GM19397 (cell line): ENCODE data around the gene SFT2D1.
A peak's percentile ranks its signal among the peaks of the same experiment; 100 is the strongest.

Experiments used
- ATAC-seq: cut with Tn5 transposase; IDR thresholded peaks from one replicate; pipeline ENCODE4 v1.9.1; 2021; ENCODE audit warnings: mild to moderate bottlenecking, moderate library complexity; ENCODE audit not compliant: unreplicated experiment

SFT2D1 gene

DNA sequence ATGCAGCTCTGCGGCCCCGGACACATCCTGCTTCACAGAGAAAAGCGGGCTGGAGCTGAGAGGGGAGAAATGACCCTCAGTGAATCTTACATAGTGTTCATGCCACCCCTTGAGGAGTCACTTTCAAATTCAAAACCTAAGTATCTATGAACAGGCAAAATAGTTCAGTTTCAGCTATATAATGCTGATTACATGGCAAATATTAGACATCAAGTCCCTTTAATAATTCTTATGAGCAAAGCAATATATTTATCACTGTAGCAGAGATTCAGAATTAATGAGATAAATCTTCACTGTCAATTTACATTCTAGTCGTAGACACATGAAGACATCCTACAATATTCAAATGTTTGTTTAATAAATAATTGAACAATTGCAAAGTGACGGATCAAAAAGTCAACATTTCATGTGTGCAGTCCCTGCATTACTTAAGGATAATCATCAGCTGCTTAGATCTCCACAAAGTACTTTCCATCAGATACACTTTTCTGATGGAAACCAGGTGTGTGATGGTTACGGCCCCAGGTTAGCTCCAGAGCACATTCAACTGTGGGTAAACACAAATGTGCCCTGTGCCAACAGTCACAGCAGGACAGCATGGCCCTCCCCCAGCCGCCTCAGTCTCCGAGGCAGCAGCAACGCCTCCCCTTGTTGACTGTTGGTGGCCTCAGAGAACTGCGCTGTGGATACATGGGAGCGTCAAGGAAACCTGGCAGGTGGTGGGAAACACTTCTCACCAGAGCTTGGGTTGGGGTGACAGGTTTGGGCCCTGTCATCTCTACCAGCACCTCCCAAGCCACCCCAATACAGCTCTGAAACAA lies 33.4 kb downstream of the SFT2D1 start:
- ATAC-seq: no peak

DNA sequence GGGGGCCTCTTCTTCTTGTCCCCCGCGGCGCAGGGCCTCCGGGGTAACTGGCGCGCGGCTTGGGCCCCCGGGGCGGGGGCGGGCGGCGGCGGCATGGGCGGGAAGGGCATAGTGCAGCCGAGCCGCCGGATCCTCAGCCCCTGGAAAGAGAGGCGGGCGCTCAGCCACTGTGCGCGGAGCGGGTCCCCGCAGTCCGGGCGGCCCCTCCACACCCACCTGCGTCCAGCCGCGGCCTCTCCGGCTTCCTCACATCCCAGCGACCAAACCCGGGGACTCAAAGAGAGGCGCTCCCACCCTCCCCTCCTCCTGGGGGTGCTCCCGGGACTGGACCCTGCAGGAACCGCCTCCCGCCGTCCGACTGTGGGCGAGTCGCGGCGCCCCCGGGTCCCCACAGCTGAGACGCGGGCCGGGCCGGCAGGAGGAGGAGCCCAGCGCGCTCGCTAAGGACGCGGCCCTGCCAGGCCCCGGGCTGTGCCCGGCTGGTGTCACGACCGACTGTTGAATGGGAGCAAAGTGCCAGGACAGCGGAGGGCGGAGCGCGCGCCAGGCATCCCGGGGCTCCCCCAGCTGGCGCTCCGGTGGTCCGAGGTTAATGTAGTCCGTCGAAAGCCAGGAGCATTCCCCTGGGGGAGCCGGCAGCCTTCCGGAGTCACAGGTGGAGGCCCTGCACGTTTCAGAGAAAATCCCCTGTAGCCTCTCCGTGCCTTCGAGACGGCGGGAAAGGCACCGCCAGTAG lies 34.1 kb downstream of the SFT2D1 start, which contains the start of gene PRR18:
Gene PRR18 (minus strand): TSS at position 360 of the 736 bp plus-strand sequence. CDS start 250 bp downstream, at position 110.
- ATAC-seq: no peak

DNA sequence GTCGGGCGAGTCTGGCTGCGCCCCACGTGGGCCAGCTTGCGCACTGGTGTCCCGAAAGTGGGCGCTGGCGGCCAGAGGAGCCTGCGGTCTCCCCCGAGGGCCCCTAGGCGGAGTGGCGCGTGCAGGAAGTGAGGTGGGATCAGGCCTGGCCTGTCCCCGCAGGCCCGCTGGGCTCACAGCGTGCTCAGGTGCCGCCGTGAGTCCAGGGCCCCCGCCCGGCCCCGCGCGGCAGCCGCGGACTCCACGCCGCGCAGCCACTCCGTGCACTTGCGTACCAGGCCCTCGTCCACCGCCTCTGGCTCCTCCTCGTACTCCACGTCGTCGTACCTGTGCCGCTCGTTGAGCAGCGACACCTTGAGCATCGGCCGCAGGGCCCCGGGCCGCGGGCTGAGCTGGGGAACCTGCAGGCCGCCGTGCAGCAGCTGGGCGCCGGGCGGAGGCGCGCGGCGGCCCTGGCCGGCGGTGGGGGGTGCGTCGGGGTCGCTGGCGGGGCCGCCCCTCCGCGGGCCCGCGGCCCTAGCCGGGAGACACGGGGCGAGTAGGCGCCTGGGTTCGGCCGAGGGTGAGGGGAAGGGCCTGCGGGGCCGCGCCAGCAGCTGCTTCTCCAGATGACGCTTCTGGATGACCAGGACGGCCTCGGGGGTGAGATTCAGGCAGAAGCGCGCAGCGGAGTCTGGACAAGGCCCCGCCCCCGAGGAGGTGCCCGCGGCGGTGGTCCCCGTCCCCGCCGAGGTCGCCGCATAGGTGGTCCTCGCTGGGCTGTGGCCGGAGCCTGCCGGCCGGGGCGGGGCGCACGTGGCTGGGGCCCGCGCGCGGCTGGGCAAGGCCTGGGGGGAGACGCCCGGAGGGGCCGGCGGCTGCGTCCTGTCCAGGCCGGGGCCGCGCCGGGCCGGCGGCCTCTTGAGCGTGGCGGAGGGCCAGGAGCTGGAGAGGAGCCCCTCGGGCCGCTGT lies 35.0 kb downstream of the SFT2D1 start:
- no peak for ATAC-seq

- ATAC-seq: no peak
Measured at GRCh38 chr6:166306378-166307081, 35.8 kb downstream of the SFT2D1 start.

DNA sequence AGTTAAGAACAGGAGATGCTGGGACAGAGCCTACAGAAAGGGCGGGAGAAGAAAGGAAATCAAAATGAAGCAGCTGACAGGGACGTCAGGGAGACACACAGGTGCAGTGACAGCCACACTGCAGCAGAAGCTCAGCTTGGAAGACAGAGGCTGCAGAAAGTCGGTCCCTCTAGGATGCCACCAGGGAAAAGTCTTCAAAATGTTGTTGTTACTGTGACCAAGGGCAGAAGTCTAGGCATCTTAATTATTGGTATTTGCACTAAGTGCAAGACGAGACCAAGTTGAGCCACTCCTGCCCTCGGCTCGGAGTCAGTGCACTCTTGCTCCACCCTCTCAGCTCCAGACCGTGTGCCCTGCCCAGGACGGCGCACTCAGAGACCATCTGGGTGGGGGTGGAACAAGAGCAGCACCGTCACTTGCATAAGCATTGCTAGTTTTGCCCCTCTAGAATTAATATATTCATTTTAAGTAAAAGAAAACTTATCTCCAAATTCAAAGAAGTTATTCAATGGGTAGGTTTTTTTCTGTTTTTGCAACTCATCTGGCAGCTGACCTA lies 36.7 kb downstream of the SFT2D1 start:
- no peak for ATAC-seq

GRCh38 chr6:166304106-166304505 lies 38.2 kb downstream of the SFT2D1 start:
- ATAC-seq: no peak

DNA sequence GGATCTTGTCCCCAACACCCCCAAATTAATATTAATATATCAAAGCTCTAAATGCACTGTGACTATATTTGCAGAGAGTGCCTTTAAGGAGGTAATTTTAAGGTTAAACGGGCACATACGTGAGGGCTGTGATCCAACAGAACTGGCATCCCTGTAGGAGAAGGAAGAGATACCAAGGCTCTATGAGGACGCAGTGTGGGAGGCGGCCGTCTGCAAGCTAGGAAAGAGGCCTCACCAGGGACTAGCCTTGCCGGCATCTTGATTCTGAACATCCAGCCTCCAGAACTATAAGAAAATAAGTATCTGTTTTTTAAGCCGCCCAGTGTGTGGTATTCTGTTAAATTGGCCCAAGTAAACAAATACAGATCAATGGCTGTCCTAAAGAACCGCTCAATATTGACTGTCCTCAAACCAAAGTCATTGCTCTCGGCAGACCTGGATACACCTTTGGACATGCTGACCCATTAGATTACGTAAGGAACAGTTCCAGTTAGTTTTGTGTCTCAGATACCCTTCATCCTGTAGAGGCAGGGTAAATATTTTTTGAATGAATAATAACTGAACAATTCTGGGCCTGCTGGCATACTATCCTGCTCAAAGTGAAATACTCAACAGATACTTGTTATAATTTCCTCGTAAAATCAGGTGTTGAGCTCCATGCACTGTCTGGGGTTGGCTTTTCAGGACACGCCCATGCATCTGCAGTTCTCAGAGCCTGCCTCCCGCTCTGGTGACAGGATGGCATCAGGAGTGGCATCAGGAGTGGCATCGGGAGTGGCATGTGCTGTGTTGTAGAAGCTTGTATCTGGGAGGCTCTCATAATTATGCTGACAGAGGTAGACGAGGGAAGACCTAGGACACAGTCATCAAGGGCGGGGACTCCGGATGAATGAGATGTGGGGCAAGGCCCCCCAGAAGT lies 40.5 kb downstream of the SFT2D1 start:
- no peak for ATAC-seq

- ATAC-seq: no peak
Measured at GRCh38 chr6:166300357-166300987, 41.9 kb downstream of the SFT2D1 start.

DNA sequence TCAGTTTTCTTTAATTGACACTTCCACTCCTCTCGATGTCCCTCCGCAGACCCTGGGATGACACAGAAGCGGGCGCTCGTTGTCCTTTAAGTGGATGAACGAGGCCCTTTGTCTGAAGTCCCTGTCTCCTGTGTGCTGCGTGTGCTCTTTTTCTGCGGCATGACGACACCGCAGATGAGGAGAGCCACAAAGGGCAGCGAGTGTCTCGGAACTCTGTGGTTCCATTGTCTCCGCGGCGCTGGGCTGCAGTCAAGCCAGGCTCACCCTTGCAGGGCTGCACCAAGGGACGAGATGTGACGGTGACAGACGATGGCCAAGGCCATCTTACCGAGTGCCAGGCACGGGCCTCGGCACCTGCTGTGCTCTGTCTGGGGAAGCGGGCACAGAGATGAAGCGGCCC lies 44.7 kb downstream of the SFT2D1 start:
- no peak for ATAC-seq

- no peak for ATAC-seq
Measured at GRCh38 chr6:166296035-166296883, 46.1 kb downstream of the SFT2D1 start.

GRCh38 chr6:166293731-166294584 lies 48.4 kb downstream of the SFT2D1 start:
- no peak for ATAC-seq

DNA sequence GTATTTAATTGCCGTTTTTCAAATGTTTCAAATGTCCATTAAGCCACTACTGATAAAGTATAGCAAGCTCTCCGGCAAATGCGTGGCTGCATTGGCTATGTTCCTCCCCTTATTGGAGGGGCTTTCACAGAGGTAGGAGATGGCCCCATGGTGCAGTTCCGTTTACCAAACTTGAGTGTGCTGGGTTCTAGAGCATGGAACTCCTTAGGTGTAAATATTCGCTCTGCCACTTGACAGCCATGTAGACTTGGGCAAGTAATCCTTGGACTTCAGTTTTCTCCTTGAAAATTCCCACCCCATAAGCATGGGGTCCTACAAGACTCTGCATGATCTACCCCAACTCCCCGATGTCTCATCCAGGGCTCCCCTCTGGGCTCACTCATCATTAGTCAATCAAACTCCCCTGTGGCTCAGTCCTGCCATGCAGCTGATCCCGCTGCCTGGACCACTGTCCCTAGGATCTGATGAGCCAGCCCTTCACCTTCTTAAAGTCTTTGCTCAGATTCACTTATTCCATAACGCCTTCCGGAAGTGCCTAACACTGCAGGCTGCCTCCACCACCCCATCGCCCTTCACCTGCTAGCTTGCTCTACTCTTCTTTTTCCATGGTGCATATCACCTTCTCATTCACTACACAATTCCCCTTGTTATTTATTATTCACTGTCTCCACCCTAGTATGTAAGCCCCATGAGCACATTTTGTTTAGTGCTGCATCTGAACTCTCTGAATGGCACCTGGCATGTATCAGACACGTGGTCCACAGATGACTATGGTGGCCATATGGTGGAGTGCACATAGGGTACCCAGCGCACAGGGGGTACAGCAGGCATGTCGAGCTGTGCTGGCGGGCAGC lies 52.9 kb downstream of the SFT2D1 start:
- ATAC-seq: no peak

GRCh38 chr6:166286839-166287271 lies 55.5 kb downstream of the SFT2D1 start:
- peak; percentile 92 for ATAC-seq

- no peak for ATAC-seq
Measured at GRCh38 chr6:166285233-166285632, 57.1 kb downstream of the SFT2D1 start.

DNA sequence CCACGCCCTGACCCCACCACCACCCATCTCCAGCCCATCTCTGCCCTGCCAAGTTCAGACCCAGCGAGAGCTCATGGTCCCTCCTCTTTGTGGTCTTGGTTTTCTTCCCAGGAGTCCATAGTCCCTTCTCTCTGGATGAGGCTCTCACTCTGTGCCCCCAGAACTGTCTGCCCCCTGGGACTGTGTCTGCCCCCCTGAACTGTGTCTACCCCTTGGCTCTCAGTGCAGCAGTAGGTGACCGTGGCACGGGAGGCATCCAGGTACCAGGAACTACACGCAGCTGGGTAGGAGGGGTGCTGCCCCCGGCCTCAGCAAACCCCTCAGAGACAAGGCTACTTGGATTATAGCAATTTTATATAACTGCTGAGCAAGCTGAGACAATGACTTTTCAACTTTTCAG lies 57.7 kb downstream of the SFT2D1 start:
- ATAC-seq: no peak
